GM10248 (cell line): ENCODE results near the gene HOXA11.

Experiments used
- CTCF ChIA-PET: fragments of 300-600 bp; sonication (Branson Sonifier 250); formaldehyde crosslinking; extraction: SDS; loops from one replicate; lab custom pipeline; 2021; ENCODE audit warnings: antibody characterized with exemption; lab: Yijun Ruan, JAX
- POLR2A ChIA-PET: fragments of 350-650 bp; sonication (Branson Sonifier 250); formaldehyde crosslinking; extraction: SDS; loops from one replicate; lab custom pipeline; 2020; ENCODE audit warnings: antibody characterized with exemption; lab: Yijun Ruan, JAX
- DNase-seq: peaks from one replicate; pipeline ENCODE4 v3.0.0; 2012; ENCODE audit errors: extremely low spot score
- TF ChIP-seq, protein P1 (sequence below): IDR thresholded peaks from 2 replicates; pipeline ENCODE4 v1.5.1; 2012; ENCODE audit warnings: mild to moderate bottlenecking, low read depth; ENCODE audit errors: extremely low read depth, missing control alignments, control extremely low read depth

Gene HOXA11

DNA sequence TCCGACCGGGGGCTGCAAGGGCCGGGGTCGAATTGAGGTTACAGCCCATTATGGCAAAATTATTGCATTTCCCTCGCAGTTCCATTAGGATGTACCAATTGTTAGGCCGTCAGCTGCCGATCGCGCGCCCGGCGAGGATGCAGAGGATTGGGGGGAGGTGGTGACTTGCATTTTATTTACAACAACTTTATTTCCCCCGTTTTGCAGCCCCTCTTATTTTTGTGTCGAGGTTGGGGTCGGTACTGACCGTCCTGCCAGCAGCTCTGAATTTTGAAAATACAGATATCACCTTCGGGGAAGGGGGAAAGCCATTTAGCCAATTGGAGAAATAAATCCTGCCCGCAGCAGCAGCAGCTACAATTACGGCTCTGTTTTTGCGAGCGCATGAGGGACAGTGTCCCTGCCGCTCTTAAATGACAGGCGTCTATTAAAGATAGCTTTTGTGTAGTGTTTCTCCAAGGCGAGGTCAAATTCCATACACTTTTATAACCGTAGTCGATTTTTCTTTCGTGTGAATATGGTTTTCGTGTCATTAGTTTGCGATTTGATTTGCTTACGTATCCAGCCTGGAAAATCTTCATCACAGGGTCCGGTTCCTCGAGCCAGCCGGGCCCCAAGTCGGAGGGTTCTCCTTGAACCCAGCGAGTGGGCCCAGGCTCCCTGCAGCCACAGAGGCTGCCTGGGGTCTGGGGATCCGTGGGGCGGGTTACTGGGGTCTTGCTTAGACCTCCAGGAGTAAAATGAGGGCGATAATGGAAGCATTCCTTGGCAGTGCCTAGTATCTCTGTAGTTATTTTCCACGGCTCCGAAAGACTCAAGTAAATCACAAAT, 40.9 kb downstream of the HOXA11 start:
- CTCF ChIA-PET: interaction anchor here (1.0 to 1.8 kb wide), 8 partner anchors 9 to 462 kb away, joined by 3 to 6 read pairs (median 4); no protein-coding TSS in a partner anchor
- POLR2A ChIA-PET: no interaction called here
- no peak for DNase-seq

DNA sequence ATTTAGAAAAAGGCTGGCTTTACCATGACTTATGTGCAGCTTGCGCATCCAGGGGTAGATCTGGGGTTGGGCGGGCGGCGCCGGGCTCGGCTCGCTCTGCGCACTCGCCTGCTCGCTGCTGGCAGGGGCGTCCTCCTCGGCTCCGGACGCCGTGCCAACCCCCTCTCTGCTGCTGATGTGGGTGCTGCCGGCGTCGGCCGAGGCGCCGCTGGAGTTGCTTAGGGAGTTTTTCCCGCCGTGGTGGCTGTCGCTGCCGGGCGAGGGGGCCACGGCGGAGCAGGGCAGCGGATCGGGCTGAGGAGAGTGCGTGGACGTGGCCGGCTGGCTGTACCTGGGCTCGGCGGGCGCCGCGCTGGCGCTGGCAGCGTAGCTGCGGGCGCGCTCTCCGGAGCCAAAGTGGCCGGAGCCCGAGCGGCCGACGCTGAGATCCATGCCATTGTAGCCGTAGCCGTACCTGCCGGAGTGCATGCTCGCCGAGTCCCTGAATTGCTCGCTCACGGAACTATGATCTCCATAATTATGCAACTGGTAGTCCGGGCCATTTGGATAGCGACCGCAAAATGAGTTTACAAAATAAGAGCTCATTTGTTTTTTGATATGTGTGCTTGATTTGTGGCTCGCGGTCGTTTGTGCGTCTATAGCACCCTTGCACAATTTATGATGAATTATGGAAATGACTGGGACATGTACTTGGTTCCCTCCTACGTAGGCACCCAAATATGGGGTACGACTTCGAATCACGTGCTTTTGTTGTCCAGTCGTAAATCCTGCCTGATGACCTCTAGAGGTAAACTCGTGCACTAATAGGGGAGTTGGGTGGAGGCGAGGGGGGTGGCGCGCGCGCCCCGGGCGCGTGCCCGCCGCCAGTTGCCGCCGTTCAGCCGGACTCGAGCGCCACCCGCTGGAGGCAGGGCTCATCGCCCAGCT, 41.7 kb downstream of the HOXA11 start, which contains the start of gene HOXA5:
Gene HOXA5, minus strand, starts transcription at position 659 of the 927 bp plus-strand sequence. Its CDS starts 74 bp downstream, at position 585.
- TF ChIP-seq, protein P1, sequence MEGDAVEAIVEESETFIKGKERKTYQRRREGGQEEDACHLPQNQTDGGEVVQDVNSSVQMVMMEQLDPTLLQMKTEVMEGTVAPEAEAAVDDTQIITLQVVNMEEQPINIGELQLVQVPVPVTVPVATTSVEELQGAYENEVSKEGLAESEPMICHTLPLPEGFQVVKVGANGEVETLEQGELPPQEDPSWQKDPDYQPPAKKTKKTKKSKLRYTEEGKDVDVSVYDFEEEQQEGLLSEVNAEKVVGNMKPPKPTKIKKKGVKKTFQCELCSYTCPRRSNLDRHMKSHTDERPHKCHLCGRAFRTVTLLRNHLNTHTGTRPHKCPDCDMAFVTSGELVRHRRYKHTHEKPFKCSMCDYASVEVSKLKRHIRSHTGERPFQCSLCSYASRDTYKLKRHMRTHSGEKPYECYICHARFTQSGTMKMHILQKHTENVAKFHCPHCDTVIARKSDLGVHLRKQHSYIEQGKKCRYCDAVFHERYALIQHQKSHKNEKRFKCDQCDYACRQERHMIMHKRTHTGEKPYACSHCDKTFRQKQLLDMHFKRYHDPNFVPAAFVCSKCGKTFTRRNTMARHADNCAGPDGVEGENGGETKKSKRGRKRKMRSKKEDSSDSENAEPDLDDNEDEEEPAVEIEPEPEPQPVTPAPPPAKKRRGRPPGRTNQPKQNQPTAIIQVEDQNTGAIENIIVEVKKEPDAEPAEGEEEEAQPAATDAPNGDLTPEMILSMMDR: peak; percentile 2
- POLR2A ChIA-PET: no interaction called here
- DNase-seq: no peak
- CTCF ChIA-PET: interaction anchor here (1.0 to 1.8 kb wide), 9 partner anchors 8 to 461 kb away, joined by 3 to 6 read pairs (median 4); no protein-coding TSS in a partner anchor

More for the DNA sequence above, 40.9 kb downstream of the HOXA11 start:
- TF ChIP-seq, protein P1: no peak

DNA sequence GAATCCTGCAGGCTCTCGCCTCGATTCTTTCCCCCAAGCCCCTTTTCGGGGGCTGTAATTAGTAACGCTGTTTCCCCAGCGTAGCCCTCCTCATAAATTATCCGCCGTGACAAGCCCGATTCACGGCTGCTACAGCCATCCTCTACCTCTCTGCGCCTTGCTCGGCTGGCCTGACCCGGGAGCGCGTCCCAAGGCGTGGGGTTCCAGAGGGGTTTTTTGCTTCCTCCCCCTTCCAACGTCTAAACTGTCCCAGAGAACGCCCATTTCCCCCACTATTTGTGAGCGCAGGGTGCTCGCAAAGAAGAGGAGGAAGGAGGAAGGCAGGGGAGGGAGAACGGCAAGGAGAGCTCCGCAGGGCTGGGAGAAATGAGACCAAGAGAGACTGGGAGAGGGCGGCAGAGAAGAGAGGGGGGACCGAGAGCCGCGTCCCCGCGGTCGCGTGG, 42.4 kb downstream of the HOXA11 start:
- DNase-seq: no peak

DNA sequence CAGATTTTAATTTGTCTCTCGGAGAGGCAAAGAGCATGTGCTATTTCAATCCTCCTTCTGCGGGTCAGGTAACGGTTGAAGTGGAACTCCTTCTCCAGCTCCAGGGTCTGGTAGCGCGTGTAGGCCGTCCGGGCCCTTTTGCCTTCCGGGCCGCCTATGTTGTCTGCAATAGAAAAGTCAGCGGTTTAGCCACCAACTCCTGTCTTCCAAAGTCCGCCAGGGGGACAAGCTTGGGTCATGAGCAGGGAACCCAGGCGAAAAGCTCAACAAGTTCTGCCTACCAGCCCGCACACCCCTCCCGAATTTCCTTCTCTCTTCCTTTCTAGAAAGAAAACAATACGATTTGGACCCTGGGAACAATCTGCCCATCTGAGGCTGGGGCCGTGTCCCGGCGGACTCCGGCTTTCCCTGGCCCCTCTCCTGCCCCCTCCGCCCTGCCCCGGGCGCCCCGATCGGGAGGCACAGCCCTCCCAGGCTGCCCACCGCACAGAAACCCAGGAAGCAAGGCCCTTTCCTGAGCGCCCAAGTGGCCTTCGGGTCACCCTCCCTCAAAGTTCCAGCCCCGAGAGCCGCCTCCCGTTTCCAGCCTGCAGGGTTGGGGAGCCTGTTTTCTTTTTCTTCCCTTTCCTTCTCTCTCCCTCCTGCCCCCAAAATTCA, 43.0 kb downstream of the HOXA11 start:
- TF ChIP-seq, protein P1: no peak
- ChIA-PET POLR2A (no interaction called here), CTCF (interaction anchor here (0.9 to 1.2 kb wide), 3 partner anchors 12 to 772 kb away, joined by 3 to 4 read pairs (median 4); no protein-coding TSS in a partner anchor)
- no peak for DNase-seq

More for the DNA sequence above, 42.4 kb downstream of the HOXA11 start:
- TF ChIP-seq, protein P1: no peak
- ChIA-PET POLR2A (no interaction called here), CTCF (interaction anchor here (1.2 kb wide), 1 partner anchor 11 kb away, joined by 4 read pairs; no protein-coding TSS in a partner anchor)

DNA sequence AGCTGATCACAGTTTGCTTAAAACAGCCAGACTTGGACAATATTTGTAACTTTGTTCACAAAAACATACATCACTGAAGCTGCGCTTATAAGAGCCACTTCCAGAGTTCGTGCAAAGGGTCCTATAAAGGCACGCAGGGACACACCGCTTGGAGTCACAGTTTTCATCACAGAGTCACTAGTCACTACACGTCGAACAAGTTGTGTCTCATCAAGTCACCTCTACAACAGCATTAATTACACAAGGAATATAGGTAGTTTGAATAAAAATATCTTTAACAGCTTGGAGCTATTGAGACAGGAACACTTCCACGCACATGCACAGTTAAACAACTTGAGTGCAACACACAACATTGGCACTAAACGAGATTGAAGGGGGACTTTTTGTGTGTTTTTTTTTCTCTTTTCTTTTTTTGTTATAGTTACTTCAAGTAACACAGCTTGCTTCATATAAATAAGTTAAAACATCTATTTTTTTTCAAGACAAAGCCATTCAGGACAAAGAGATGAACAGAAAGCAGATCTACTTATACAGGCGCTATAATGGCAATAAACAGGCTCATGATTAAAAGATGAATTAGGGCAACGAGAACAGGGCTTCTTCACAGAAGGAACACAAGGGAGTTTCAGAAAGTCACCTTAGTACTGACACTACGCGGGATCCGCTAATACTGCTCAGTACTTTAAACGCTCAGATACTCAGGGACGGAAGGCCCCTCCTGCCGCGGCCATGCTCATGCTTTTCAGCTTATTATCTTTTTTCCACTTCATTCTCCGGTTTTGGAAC, 43.7 kb downstream of the HOXA11 start:
- ChIA-PET POLR2A (no interaction called here), CTCF (interaction anchor here (0.9 to 1.1 kb wide), 2 partner anchors 20 to 771 kb away, joined by 3 to 4 read pairs; no protein-coding TSS in a partner anchor)
- no peak for DNase-seq
- TF ChIP-seq, protein P1: no peak
